DND-41 (cell line): ENCODE results near the gene EDRF1.

Experiments used
- CTCF ChIP-seq: IDR thresholded peaks from 2 replicates; pipeline ENCODE4 v1.5.1; 2012; ENCODE audit warnings: borderline replicate concordance, low read length, moderate library complexity, mild to moderate bottlenecking; ENCODE audit not compliant: poor library complexity, severe bottlenecking; ENCODE audit errors: extremely low read depth
- EZH2 ChIP-seq: IDR thresholded peaks from 3 replicates; pipeline ENCODE4 v1.6.1; 2012; ENCODE audit warnings: borderline replicate concordance, low read depth, mild to moderate bottlenecking, moderate library complexity, low read length, inconsistent platforms; ENCODE audit not compliant: severe bottlenecking

- no peak for TF ChIP-seq CTCF
- no peak for TF ChIP-seq EZH2
Measured at GRCh38 chr10:125775491-125776106, 56.1 kb downstream of the EDRF1 start, which contains the start of gene MMP21.
